Neural progenitor cell (in vitro differentiated cells): Measurements from ENCODE around the gene RASL10A. TPM values are rescaled to one million over a fixed set of nuclear protein-coding genes. Genes with fewer than 3 reads are reported as not detected.

Experiments
- DNase-seq: peaks from one replicate; pipeline ENCODE4 v3.0.0-alpha.2; 2016; ENCODE audit warnings: low spot score
- H2AFZ ChIP-seq: fragments of 200-600 bp; sonication (generic); replicated peaks from 2 replicates; pipeline ENCODE4 v1.6.1; 2016; ENCODE audit warnings: antibody characterized with exemption
- H3F3A ChIP-seq: fragments of 200-600 bp; sonication (generic); 2 replicates; pipeline ENCODE4 v1.6.1; 2016; ENCODE audit warnings: antibody characterized with exemption, low read depth
- H3K27ac ChIP-seq: fragments of 200-600 bp; sonication (generic); 2 replicates; pipeline ENCODE4 v1.5.1; 2016; ENCODE audit warnings: mild to moderate bottlenecking
- H3K27me3 ChIP-seq: fragments of 200-600 bp; sonication (generic); 2 replicates; pipeline ENCODE4 v1.6.1; 2016; ENCODE audit warnings: mild to moderate bottlenecking, moderate library complexity
- H3K36me3 ChIP-seq: fragments of 200-600 bp; sonication (generic); 2 replicates; pipeline ENCODE4 v1.5.1; 2016
- H3K4me1 ChIP-seq: fragments of 200-600 bp; sonication (generic); 2 replicates; pipeline ENCODE4 v1.6.1; 2016; ENCODE audit warnings: mixed run types
- H3K4me2 ChIP-seq: fragments of 200-600 bp; sonication (generic); 2 replicates; pipeline ENCODE4 v1.6.1; 2016
- H3K4me3 ChIP-seq: fragments of 200-600 bp; sonication (generic); 2 replicates; pipeline ENCODE4 v1.5.1; 2016
- H3K79me2 ChIP-seq: fragments of 200-600 bp; sonication (generic); 2 replicates; pipeline ENCODE4 v1.6.1; 2016; ENCODE audit warnings: low read depth
- H3K9ac ChIP-seq: fragments of 200-600 bp; sonication (generic); 2 replicates; pipeline ENCODE4 v1.6.1; 2016
- H3K9me3 ChIP-seq: fragments of 200-600 bp; sonication (generic); 2 replicates; pipeline ENCODE4 v1.5.1; 2016; ENCODE audit warnings: low read depth
- H4K20me1 ChIP-seq: fragments of 200-600 bp; sonication (generic); 2 replicates; pipeline ENCODE4 v1.6.1; 2016; ENCODE audit warnings: low read depth
- H3K27ac Mint-ChIP-seq: 3 replicates; pipeline ENCODE4 v1.8.0; 2021; ENCODE audit warnings: mixed read lengths
- H3K27me3 Mint-ChIP-seq: 2 replicates; pipeline ENCODE4 v1.8.0; 2022; ENCODE audit warnings: low read depth, mild to moderate bottlenecking, inconsistent platforms, moderate library complexity, mixed read lengths; ENCODE audit not compliant: insufficient read depth
- H3K36me3 Mint-ChIP-seq: 3 replicates; pipeline ENCODE4 v1.8.0; 2021; ENCODE audit warnings: mixed read lengths
- H3K4me1 Mint-ChIP-seq: 3 replicates; pipeline ENCODE4 v1.8.0; 2021; ENCODE audit warnings: mixed read lengths
- H3K4me3 Mint-ChIP-seq: 3 replicates; pipeline ENCODE4 v1.8.0; 2021; ENCODE audit warnings: mild to moderate bottlenecking, moderate library complexity, mixed read lengths
- H3K9me3 Mint-ChIP-seq: 3 replicates; pipeline ENCODE4 v1.8.0; 2020; ENCODE audit warnings: mixed read lengths
- EZH2 ChIP-seq: fragments of 200-600 bp; sonication (generic); IDR thresholded peaks from 2 replicates; pipeline ENCODE4 v1.6.1; 2017; ENCODE audit warnings: antibody characterized with exemption, mild to moderate bottlenecking, moderate library complexity
- EZH2phosphoT487 ChIP-seq: fragments of 200-600 bp; sonication (generic); IDR thresholded peaks from 2 replicates; pipeline ENCODE4 v1.6.1; 2017; ENCODE audit warnings: antibody characterized with exemption
- total RNA-seq: library from RNA; depleted of rRNA; stranded (reverse); fragments of >200 nt; gene quantifications from 2 replicates; pipeline ENCODE4 v1.2.3, GENCODE V29; 2015; ENCODE audit warnings: low replicate concordance
- TF ChIP-seq, protein P1 (sequence below): fragments of 200-600 bp; sonication (generic); IDR thresholded peaks from 2 replicates; pipeline ENCODE4 v1.5.1; 2017; ENCODE audit warnings: antibody characterized with exemption, mild to moderate bottlenecking

RASL10A gene
- total RNA-seq, 1 donor from 2014 or later, result 0.26 TPM

DNA sequence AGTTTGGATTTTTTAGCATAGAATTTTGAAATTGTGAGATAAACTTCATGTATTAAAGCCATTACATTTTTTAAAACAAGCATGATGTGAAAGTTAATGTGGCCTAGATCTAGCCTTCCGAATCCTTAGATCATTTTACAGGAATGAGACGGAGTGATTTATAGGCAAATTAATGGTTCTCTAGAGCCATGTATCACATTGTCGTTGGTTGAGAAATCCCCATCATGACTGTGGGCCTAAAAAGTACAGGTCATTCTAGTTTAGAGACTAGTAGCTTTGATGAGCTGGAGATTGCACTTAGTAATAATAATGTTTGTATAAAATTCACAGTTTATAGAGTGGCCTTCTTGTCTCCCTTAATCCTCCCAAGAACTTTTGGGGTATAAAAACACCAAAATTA lies 40.3 kb downstream of the RASL10A start:
- Histone ChIP-seq H3K27ac (no peak overlapping the region), H3K79me2 (peaks cover 100% of the 10 kb centered on the region)
- TF ChIP-seq, protein P1, sequence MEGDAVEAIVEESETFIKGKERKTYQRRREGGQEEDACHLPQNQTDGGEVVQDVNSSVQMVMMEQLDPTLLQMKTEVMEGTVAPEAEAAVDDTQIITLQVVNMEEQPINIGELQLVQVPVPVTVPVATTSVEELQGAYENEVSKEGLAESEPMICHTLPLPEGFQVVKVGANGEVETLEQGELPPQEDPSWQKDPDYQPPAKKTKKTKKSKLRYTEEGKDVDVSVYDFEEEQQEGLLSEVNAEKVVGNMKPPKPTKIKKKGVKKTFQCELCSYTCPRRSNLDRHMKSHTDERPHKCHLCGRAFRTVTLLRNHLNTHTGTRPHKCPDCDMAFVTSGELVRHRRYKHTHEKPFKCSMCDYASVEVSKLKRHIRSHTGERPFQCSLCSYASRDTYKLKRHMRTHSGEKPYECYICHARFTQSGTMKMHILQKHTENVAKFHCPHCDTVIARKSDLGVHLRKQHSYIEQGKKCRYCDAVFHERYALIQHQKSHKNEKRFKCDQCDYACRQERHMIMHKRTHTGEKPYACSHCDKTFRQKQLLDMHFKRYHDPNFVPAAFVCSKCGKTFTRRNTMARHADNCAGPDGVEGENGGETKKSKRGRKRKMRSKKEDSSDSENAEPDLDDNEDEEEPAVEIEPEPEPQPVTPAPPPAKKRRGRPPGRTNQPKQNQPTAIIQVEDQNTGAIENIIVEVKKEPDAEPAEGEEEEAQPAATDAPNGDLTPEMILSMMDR, result no peak
- TF ChIP-seq EZH2 (no peak), EZH2phosphoT487 (no peak)

DNA sequence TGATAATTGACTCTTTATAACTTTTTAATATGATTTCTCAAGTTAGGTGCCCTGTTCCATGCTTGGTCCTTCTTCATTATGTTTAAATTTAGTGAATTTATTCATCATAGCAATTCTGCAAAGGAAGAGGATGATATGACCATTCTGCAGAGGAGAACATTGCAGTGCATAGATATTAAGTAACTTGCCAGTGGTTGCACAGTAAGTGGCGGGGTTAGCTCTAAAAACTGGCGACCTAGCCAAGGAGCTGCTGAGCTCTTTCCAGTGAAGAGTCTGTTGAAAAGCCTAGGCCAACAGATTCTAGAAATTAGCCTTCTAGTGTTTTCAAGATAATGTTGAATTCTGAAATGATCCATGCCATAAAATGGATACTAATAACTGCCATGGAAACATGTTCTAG lies 42.9 kb downstream of the RASL10A start:
- Histone ChIP-seq H3K36me3 (peaks cover 33% of the 10 kb centered on the region), H3K9ac (no peak overlapping the region), H4K20me1 (peaks cover 91% of the 10 kb centered on the region), H3K4me2 (peak overlapping the region; percentile 95), H3K4me1 (peaks cover 32% of the 10 kb centered on the region), H3K79me2 (peaks cover 97% of the 10 kb centered on the region), H3F3A (peaks cover 5% of the 10 kb centered on the region), H3K9me3 (no peaks in the 10 kb centered on the region), H3K27me3 (no peaks in the 10 kb centered on the region), H3K27ac (no peak overlapping the region), H2AFZ (no peak overlapping the region), H3K4me3 (no peak overlapping the region)
- H3K36me3 Mint-ChIP-seq, result peaks cover 57% of the 10 kb centered on the region
- H3K9me3 Mint-ChIP-seq, result no peaks in the 10 kb centered on the region
- H3K27me3 Mint-ChIP-seq, result peaks cover 8% of the 10 kb centered on the region
- no peak for TF ChIP-seq EZH2
- TF ChIP-seq EZH2phosphoT487, result no peak
- TF ChIP-seq, protein P1, result no peak
- H3K4me1 Mint-ChIP-seq, result peaks cover 40% of the 10 kb centered on the region
- DNase-seq, result no peak
- no peak overlapping the region for H3K4me3 Mint-ChIP-seq
- no peak overlapping the region for H3K27ac Mint-ChIP-seq

More for the DNA sequence above, 40.3 kb downstream of the RASL10A start:
- Histone ChIP-seq H3K4me2 (no peak overlapping the region), H3K4me1 (peaks cover 29% of the 10 kb centered on the region), H3F3A (peaks cover 22% of the 10 kb centered on the region), H2AFZ (no peak overlapping the region), H3K36me3 (peaks cover 46% of the 10 kb centered on the region), H3K27me3 (no peaks in the 10 kb centered on the region), H3K4me3 (no peak overlapping the region), H3K9me3 (no peaks in the 10 kb centered on the region), H4K20me1 (peaks cover 99% of the 10 kb centered on the region), H3K9ac (no peak overlapping the region)
- H3K9me3 Mint-ChIP-seq, result no peaks in the 10 kb centered on the region
- no peak overlapping the region for H3K4me3 Mint-ChIP-seq
- DNase-seq, result no peak
- peaks cover 62% of the 10 kb centered on the region for H3K36me3 Mint-ChIP-seq
- peaks cover 32% of the 10 kb centered on the region for H3K4me1 Mint-ChIP-seq
- H3K27me3 Mint-ChIP-seq, result peaks cover 2% of the 10 kb centered on the region
- H3K27ac Mint-ChIP-seq, result no peak overlapping the region

DNA sequence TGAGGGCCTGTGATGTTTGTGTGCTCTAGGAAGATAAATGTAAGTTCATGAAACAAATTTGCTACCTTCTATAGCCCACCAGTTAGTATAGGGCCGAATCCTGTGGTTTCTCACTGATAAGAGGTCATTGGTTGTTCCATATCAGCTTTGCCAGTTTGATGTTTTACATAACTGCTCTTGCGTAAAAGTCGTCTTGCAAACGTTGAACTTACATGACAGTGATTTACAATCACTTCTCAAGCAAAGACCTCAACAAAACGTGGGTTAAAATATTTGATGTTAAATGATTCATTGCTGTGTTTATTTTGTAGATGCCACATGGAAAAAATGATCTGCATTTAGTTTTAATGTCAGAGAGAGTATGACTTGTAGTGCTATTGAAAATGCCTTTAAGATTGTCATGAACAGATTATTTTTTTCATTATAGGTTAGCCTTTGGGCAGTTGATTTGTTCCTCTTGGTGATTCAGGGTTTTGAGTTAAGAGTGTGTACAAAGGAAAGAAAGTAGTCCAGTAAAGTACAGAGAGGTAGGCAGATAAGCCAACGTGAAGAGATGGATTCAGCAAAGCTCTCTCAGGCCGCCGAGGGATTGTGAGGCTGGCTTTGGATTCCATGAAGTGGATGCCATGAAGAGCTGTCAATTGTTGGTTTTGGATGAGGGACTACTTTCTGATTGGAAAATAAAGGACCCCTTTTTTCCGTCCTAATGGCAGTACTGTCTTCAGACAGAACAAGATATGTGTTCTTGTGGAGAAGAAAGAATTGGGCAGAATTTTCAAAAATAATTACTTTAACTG lies 44.8 kb downstream of the RASL10A start:
- no peaks in the 10 kb centered on the region for H3K9me3 Mint-ChIP-seq
- Histone ChIP-seq H3F3A (peaks cover 12% of the 10 kb centered on the region), H3K79me2 (peaks cover 97% of the 10 kb centered on the region), H3K9me3 (no peaks in the 10 kb centered on the region), H3K4me2 (peak overlapping the region; percentile 95), H2AFZ (no peak overlapping the region), H3K27me3 (no peaks in the 10 kb centered on the region), H3K27ac (no peak overlapping the region), H3K36me3 (peaks cover 19% of the 10 kb centered on the region), H3K4me1 (peaks cover 40% of the 10 kb centered on the region), H4K20me1 (peaks cover 72% of the 10 kb centered on the region), H3K9ac (peak overlapping the region; percentile 15), H3K4me3 (peak overlapping the region; percentile 89)
- peak; percentile 34 for DNase-seq
- H3K4me1 Mint-ChIP-seq, result peaks cover 54% of the 10 kb centered on the region
- peak overlapping the region; percentile 95 for H3K4me3 Mint-ChIP-seq
- TF ChIP-seq EZH2 (no peak), EZH2phosphoT487 (no peak)
- TF ChIP-seq, protein P1, result no peak
- H3K27me3 Mint-ChIP-seq, result peaks cover 12% of the 10 kb centered on the region
- no peak overlapping the region for H3K27ac Mint-ChIP-seq
- peaks cover 44% of the 10 kb centered on the region for H3K36me3 Mint-ChIP-seq
